ENCODE measurements around the gene ZFX. TPM values are rescaled to one million over a fixed set of nuclear protein-coding genes. Genes with fewer than 3 reads are reported as not detected.

The ZFX gene
- total and polyA plus RNA-seq, 2 of the 8 experiments (the other 6 are each of a cell fraction or from before 2014, with no cell fraction given): 2.8 to 22.0 TPM

DNA sequence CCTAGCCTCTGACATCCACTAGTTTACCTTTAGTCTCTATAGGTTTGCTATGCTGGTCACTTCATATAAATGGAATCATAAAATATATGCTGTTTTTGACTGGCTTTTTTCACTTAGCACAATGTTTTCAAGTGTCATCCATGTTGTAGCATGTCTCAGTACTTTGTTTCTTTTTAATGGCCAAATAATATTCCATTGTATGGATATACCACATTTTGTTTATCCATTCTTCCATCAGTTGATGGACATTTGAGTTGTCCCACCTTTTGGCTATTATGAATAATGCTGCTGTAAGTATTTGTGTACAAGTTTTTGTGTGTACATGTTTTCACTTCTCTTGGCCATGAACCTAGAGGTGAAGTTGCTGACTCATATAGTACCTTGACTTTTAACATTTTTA lies 75.7 kb downstream of the ZFX start:
- ChIA-PET CTCF (ENCODE audit: partially characterized antibody) (no interaction called here), POLR2A (ENCODE audit: partially characterized antibody) (no interaction called here)
- no peak for FAIRE-seq
- TF ChIP-seq, protein P1, sequence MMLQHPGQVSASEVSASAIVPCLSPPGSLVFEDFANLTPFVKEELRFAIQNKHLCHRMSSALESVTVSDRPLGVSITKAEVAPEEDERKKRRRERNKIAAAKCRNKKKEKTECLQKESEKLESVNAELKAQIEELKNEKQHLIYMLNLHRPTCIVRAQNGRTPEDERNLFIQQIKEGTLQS (IDR thresholded peaks at IDR 0.05; ENCODE audit: insufficient read depth, low read depth, low read length): no peak
- TF ChIP-seq BCL11A (IDR thresholded peaks at IDR 0.05; ENCODE audit: low read depth in 2 of 2, low read length in 2 of 2) (no peak), EP300 (IDR thresholded peaks at IDR 0.05; ENCODE audit: borderline replicate concordance in 1 of 2, low read depth in 2 of 2, low read length in 2 of 2) (no peak), CHD2 (IDR thresholded peaks at IDR 0.05; ENCODE audit: low read length) (no peak), POLR2AphosphoS5 (IDR thresholded peaks at IDR 0.05; ENCODE audit: low read depth, low read length) (no peak), MAFK (IDR thresholded peaks at IDR 0.05; ENCODE audit: low read depth, low read length) (no peak), PHF8 (conservative IDR thresholded peaks at IDR 0.05; ENCODE audit: low read depth, low read length) (no peak), RAD21 (IDR thresholded peaks at IDR 0.05 in 1 of 2, conservative IDR thresholded peaks at IDR 0.05 in 1 of 2; ENCODE audit: low read depth in 2 of 2, low read length in 2 of 2) (no peak), HDAC2 (IDR thresholded peaks at IDR 0.05; ENCODE audit: borderline replicate concordance in 1 of 2, low read depth in 2 of 2, low read length in 2 of 2) (no peak), TCF12 (IDR thresholded peaks at IDR 0.05; ENCODE audit: low read depth, low read length) (no peak), NRF1 (IDR thresholded peaks at IDR 0.05; ENCODE audit: low read depth, low read length) (no peak)
- TF ChIP-seq, protein P2, sequence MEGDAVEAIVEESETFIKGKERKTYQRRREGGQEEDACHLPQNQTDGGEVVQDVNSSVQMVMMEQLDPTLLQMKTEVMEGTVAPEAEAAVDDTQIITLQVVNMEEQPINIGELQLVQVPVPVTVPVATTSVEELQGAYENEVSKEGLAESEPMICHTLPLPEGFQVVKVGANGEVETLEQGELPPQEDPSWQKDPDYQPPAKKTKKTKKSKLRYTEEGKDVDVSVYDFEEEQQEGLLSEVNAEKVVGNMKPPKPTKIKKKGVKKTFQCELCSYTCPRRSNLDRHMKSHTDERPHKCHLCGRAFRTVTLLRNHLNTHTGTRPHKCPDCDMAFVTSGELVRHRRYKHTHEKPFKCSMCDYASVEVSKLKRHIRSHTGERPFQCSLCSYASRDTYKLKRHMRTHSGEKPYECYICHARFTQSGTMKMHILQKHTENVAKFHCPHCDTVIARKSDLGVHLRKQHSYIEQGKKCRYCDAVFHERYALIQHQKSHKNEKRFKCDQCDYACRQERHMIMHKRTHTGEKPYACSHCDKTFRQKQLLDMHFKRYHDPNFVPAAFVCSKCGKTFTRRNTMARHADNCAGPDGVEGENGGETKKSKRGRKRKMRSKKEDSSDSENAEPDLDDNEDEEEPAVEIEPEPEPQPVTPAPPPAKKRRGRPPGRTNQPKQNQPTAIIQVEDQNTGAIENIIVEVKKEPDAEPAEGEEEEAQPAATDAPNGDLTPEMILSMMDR (IDR thresholded peaks at IDR 0.05; ENCODE audit: control extremely low read depth in 1 of 3, insufficient read depth in 1 of 3, low read depth in 1 of 3, low read length in 3 of 3): no peak

More for the DNA sequence above, 75.7 kb downstream of the ZFX start:
- no peak overlapping the region for H2BK5ac ChIP-seq (ENCODE audit: low read depth, low read length)
- no peak overlapping the region for H3K14ac ChIP-seq (ENCODE audit: insufficient read length)
- no peak overlapping the region for H4K5ac ChIP-seq (ENCODE audit: insufficient read length, low read depth, low read length)
- H4K20me1 ChIP-seq (replicated peaks in 1 of 2; ENCODE audit: control insufficient read depth in 1 of 2, insufficient read depth in 2 of 2, low read length in 2 of 2): no peaks in the 10 kb centered on the region
- H3K23ac ChIP-seq (ENCODE audit: insufficient read length): no peak overlapping the region
- H3K79me2 ChIP-seq (ENCODE audit: control insufficient read depth in 1 of 2, insufficient read depth in 2 of 2, low read length in 2 of 2): no peaks in the 10 kb centered on the region
- no peaks in the 10 kb centered on the region for H3K27me3 ChIP-seq (replicated peaks in 1 of 4; ENCODE audit: control insufficient read depth in 3 of 4, extremely low read depth in 1 of 4, insufficient read depth in 3 of 4, low read length in 3 of 4)
- no peaks in the 10 kb centered on the region for H3K36me3 ChIP-seq (ENCODE audit: control insufficient read depth in 2 of 4, insufficient read depth in 4 of 4, low read length in 3 of 4)
- H2BK12ac ChIP-seq (ENCODE audit: low read depth, low read length): no peak overlapping the region
- H2BK15ac ChIP-seq (ENCODE audit: low read length): no peak overlapping the region
- no peaks in the 10 kb centered on the region for H3K9me3 ChIP-seq (ENCODE audit: insufficient read depth in 2 of 2, low read depth in 1 of 2, low read length in 1 of 2)
- no peak overlapping the region for H2BK120ac ChIP-seq (replicated peaks; ENCODE audit: low read depth, low read length)
- no peaks in the 10 kb centered on the region for H3K4me1 ChIP-seq (replicated peaks in 1 of 4; ENCODE audit: control insufficient read depth in 3 of 4, insufficient read depth in 4 of 4, low read length in 3 of 4)
- no peak overlapping the region for H3K27ac ChIP-seq (ENCODE audit: low read depth, low read length)
- no peak overlapping the region for H4K8ac ChIP-seq (ENCODE audit: extremely low read depth, insufficient read depth, low read length)
- H2AFZ ChIP-seq (ENCODE audit: low read length): no peak overlapping the region
- H3K4me3 ChIP-seq (ENCODE audit: extremely low read depth in 1 of 4, insufficient read depth in 2 of 4, low read depth in 3 of 4, low read length in 4 of 4): no peak overlapping the region
- H2BK20ac ChIP-seq (ENCODE audit: low read length): no peak overlapping the region
- H3K23me2 ChIP-seq (ENCODE audit: low read depth, low read length): no peaks in the 10 kb centered on the region
- H3K4ac ChIP-seq (replicated peaks; ENCODE audit: insufficient read length, low read depth, low read length): no peak overlapping the region
- H4K91ac ChIP-seq (replicated peaks; ENCODE audit: insufficient read length, low read length): no peak overlapping the region
- H3K18ac ChIP-seq (ENCODE audit: extremely low read depth, low read length): no peak overlapping the region
- H3K4me2 ChIP-seq (ENCODE audit: insufficient read depth in 1 of 2, low read depth in 2 of 2, low read length in 2 of 2): no peak overlapping the region
- no peak overlapping the region for H3K9ac ChIP-seq (replicated peaks in 1 of 4; ENCODE audit: extremely low read depth in 1 of 4, low read depth in 3 of 4, low read length in 3 of 4)
- H3K56ac ChIP-seq (replicated peaks; ENCODE audit: insufficient read length, low read depth, low read length): no peak overlapping the region
- no peak overlapping the region for H2AK5ac ChIP-seq (ENCODE audit: low read depth, low read length)
- DNase-seq (ENCODE audit: low read depth in 1 of 2, low spot score in 2 of 2): no peak
- H3K79me1 ChIP-seq (ENCODE audit: low read depth, low read length): no peaks in the 10 kb centered on the region

Data from H1 (cell line).